Endothelial cell of umbilical vein (primary cell): Measurements from ENCODE around the gene PRL. TPM values are rescaled to one million over a fixed set of nuclear protein-coding genes. Genes with fewer than 3 reads are reported as not detected.

ENCODE experiments used
- BruUV-seq: library from RNA; stranded (reverse); fragments of 400-500 nt; replicated peaks from 2 replicates; lab custom pipeline; 2021; lab: Mats Ljungman, UMichigan
- CTCF ChIA-PET: fragments of 300-600, 350-600 bp; sonication (Branson Sonifier 250); formaldehyde crosslinking; loops from one replicate; lab custom pipeline; 2021; ENCODE audit warnings: antibody characterized with exemption, inconsistent platforms; lab: Charles Lee
- POLR2A ChIA-PET: fragments of 300-600, 350-600 bp; sonication (Branson Sonifier 250); formaldehyde crosslinking; loops from one replicate; lab custom pipeline; 2021; ENCODE audit warnings: antibody characterized with exemption, inconsistent platforms; lab: Charles Lee
- DNase-seq: peaks from one replicate; pipeline ENCODE4 v3.0.0-alpha.2; 2011; ENCODE audit warnings: low read depth, low spot score
- FAIRE-seq: peaks from 2 replicates; lab custom pipeline; 2011; peaks lifted over from hg19 to GRCh38; lab: Jason Lieb, UNC
- H2AFZ ChIP-seq: 2 replicates; pipeline ENCODE4 v1.6.0; 2012; ENCODE audit warnings: low read depth, low read length, control low read depth, inconsistent platforms
- H3K27ac ChIP-seq: 2 replicates; pipeline ENCODE4 v1.5.1; 2011; ENCODE audit warnings: low read depth, mild to moderate bottlenecking, control low read depth, low read length, moderate library complexity; ENCODE audit not compliant: insufficient read depth
- H3K27me3 ChIP-seq, 2 experiments: 2 replicates each; pipeline versions ENCODE4 v1.6.0 to v1.6.1; 2011; ENCODE audit warnings: low read length in 2 of 2, mixed read lengths in 1 of 2; ENCODE audit not compliant: control insufficient read depth in 2 of 2, insufficient read depth in 2 of 2
- H3K36me3 ChIP-seq, 2 experiments: 2 replicates in 1 of 2; 3 replicates in 1 of 2; pipeline ENCODE4 v1.5.1; 2011; ENCODE audit warnings: low read length in 2 of 2, mild to moderate bottlenecking in 1 of 2, moderate library complexity in 1 of 2; ENCODE audit not compliant: control insufficient read depth in 2 of 2, insufficient read depth in 2 of 2; ENCODE audit errors: extremely low read depth in 1 of 2
- H3K4me1 ChIP-seq: 3 replicates; pipeline ENCODE4 v1.5.1; 2011; ENCODE audit warnings: mild to moderate bottlenecking, low read length; ENCODE audit not compliant: control insufficient read depth, insufficient read depth; ENCODE audit errors: extremely low read depth
- H3K4me2 ChIP-seq: 2 replicates; pipeline ENCODE4 v1.6.1; 2011; ENCODE audit warnings: low read length, control low read depth, mixed read lengths; ENCODE audit not compliant: insufficient read depth
- H3K4me3 ChIP-seq, 3 experiments: fragments of 200-600 bp in 1 of 3; sonication (generic), shearing (Covaris generic) in 1 of 3; replicated peaks in 1 of 3; 2 replicates each; pipeline ENCODE4 v1.5.1; 2011 to 2016; ENCODE audit warnings: control low read depth in 3 of 3, low read length in 3 of 3, mild to moderate bottlenecking in 2 of 3, inconsistent platforms in 1 of 3, low read depth in 1 of 3, moderate library complexity in 1 of 3; ENCODE audit not compliant: insufficient read depth in 1 of 3
- H3K79me2 ChIP-seq: 2 replicates; pipeline ENCODE4 v1.6.0; 2012; ENCODE audit warnings: low read length, inconsistent platforms; ENCODE audit not compliant: control insufficient read depth, insufficient read depth
- H3K9ac ChIP-seq: replicated peaks from 2 replicates; pipeline ENCODE3; 2011; ENCODE audit warnings: low read length, control low read depth; ENCODE audit not compliant: insufficient read depth; ENCODE audit errors: extremely low read depth
- H3K9me1 ChIP-seq: replicated peaks from 3 replicates; pipeline ENCODE4 v1.6.0; 2011; ENCODE audit warnings: mild to moderate bottlenecking, low read length; ENCODE audit not compliant: control insufficient read depth, insufficient read depth; ENCODE audit errors: extremely low read depth
- H3K9me3 ChIP-seq: replicated peaks from 2 replicates; pipeline ENCODE4 v1.5.1; 2012; ENCODE audit warnings: low read length, inconsistent platforms; ENCODE audit not compliant: control insufficient read depth, insufficient read depth
- H4K20me1 ChIP-seq: replicated peaks from 2 replicates; pipeline ENCODE3; 2011; ENCODE audit warnings: mild to moderate bottlenecking, low read length; ENCODE audit not compliant: control insufficient read depth, insufficient read depth; ENCODE audit errors: extremely low read depth
- CTCF ChIP-seq, 2 donors: IDR thresholded peaks; 1 replicate in 1 of 2; 2 replicates in 1 of 2; pipeline ENCODE4 v1.5.1; 2011; ENCODE audit warnings: low read length in 2 of 2, mild to moderate bottlenecking in 2 of 2, moderate library complexity in 2 of 2, control low read depth in 1 of 2, inconsistent platforms in 1 of 2, low read depth in 1 of 2; ENCODE audit not compliant: insufficient read depth in 1 of 2; ENCODE audit errors: extremely low read depth in 1 of 2
- EZH2 ChIP-seq: IDR thresholded peaks from 2 replicates; pipeline ENCODE4 v1.6.1; 2012; ENCODE audit warnings: borderline replicate concordance, low read depth, mild to moderate bottlenecking, moderate library complexity, low read length, inconsistent platforms; ENCODE audit not compliant: severe bottlenecking
- FOS ChIP-seq: IDR thresholded peaks from 2 replicates; pipeline ENCODE4 v1.6.1; 2011; ENCODE audit warnings: mild to moderate bottlenecking, low read length, moderate library complexity, borderline replicate concordance; ENCODE audit not compliant: insufficient read depth
- GATA2 ChIP-seq: IDR thresholded peaks from 2 replicates; pipeline ENCODE4 v1.7.0; 2011; ENCODE audit warnings: low read depth, mild to moderate bottlenecking, moderate library complexity, mixed read lengths, low read length; ENCODE audit not compliant: insufficient read length, insufficient read depth
- JUN ChIP-seq: IDR thresholded peaks from 2 replicates; pipeline ENCODE4 v1.6.1; 2011; ENCODE audit warnings: borderline replicate concordance, low read depth; ENCODE audit not compliant: insufficient read length, insufficient read depth
- MAX ChIP-seq: IDR thresholded peaks from 2 replicates; pipeline ENCODE4 v1.6.1; 2011; ENCODE audit not compliant: insufficient read depth, insufficient read length
- MYC ChIP-seq: IDR thresholded peaks from one replicate; pipeline ENCODE4 v1.6.1; 2011; ENCODE audit warnings: mild to moderate bottlenecking, low read depth, low read length
- POLR2A ChIP-seq: IDR thresholded peaks from 2 replicates; pipeline ENCODE4 v1.6.1; 2012; ENCODE audit warnings: low read depth, mild to moderate bottlenecking, control low read depth, low read length
- POLR2AphosphoS5 ChIP-seq: IDR thresholded peaks from 2 replicates; pipeline ENCODE4 v1.6.1; 2012; ENCODE audit warnings: low read depth, mild to moderate bottlenecking, control low read depth, low read length, moderate library complexity; ENCODE audit not compliant: insufficient read depth
- dilution Hi-C: fragments of 300-500 bp; cut with MboI; formaldehyde crosslinking; loops from one replicate; pipeline ENCODE4 v1.15.0; 2019; ENCODE audit warnings: low sequenced_read_pairs; ENCODE audit not compliant: extremely low pct_ligation_motif_present
- intact Hi-C: fragments of 100-400 bp; cut with micrococcal nuclease; formaldehyde crosslinking; loops from one replicate; pipeline ENCODE4 v1.10.0; 2022
- polyA plus RNA-seq, 4 experiments: library from polyadenylated mRNA; depleted of rRNA in 3 of 4; stranded (reverse) in 3 of 4; unstranded in 1 of 4; fragments of >200 nt; gene quantifications; 2 replicates each; pipeline versions ENCODE4 v1.2.1 to v1.2.3, GENCODE V29; 2011 to 2012; ENCODE audit warnings: missing spikeins in 1 of 4
- total RNA-seq: library from RNA; stranded (reverse); gene quantifications from 2 replicates; pipeline ENCODE4 v1.2.3, GENCODE V29; 2021

PRL gene
- total and polyA plus RNA-seq, 2 donors (not counting 3 experiments of a cell fraction or from before 2014, with no cell fraction given), result not detected

- Histone ChIP-seq H3K4me2 (no peak overlapping the region), H2AFZ (no peak overlapping the region), H3K27me3 (no peaks in the 10 kb centered on the region), H3K27ac (no peak overlapping the region), H3K9me1 (no peaks in the 10 kb centered on the region), H3K4me1 (peaks cover 2% of the 10 kb centered on the region), H3K9ac (no peak overlapping the region), H4K20me1 (no peaks in the 10 kb centered on the region), H3K79me2 (no peaks in the 10 kb centered on the region), H3K36me3 (no peaks in the 10 kb centered on the region), H3K4me3 (no peak overlapping the region), H3K9me3 (no peaks in the 10 kb centered on the region)
- BruUV-seq, result no TSS peak
- CTCF ChIA-PET, result no interaction called here
- POLR2A ChIA-PET, result no interaction called here
- no peak for TF ChIP-seq CTCF (IDR thresholded peaks at IDR 0.05; ENCODE audit: extremely low read depth in 1 of 2, insufficient read depth in 1 of 2, low read depth in 1 of 2, low read length in 2 of 2)
- no peak for TF ChIP-seq MYC
- peak; percentile 37 for TF ChIP-seq FOS
- TF ChIP-seq MAX, result no peak
- no peak for TF ChIP-seq POLR2A
- peak; percentile 20 for TF ChIP-seq JUN
- no peak for TF ChIP-seq EZH2
- no peak for TF ChIP-seq GATA2
- no peak for TF ChIP-seq POLR2AphosphoS5
- intact Hi-C loops (no loop called here), dilution Hi-C loops (no loop called here)
- peak; percentile 18 for DNase-seq
- peak; percentile 40 for FAIRE-seq
Measured at GRCh38 chr6:22251348-22251747, 45.5 kb downstream of the PRL start.
